ENCODE data around the gene TNS1.

The TNS1 gene

GRCh38 chr2:218015586-218016521 lies 13.1 kb upstream of the TNS1 start:
- peak; percentile 35 for DNase-seq

DNA sequence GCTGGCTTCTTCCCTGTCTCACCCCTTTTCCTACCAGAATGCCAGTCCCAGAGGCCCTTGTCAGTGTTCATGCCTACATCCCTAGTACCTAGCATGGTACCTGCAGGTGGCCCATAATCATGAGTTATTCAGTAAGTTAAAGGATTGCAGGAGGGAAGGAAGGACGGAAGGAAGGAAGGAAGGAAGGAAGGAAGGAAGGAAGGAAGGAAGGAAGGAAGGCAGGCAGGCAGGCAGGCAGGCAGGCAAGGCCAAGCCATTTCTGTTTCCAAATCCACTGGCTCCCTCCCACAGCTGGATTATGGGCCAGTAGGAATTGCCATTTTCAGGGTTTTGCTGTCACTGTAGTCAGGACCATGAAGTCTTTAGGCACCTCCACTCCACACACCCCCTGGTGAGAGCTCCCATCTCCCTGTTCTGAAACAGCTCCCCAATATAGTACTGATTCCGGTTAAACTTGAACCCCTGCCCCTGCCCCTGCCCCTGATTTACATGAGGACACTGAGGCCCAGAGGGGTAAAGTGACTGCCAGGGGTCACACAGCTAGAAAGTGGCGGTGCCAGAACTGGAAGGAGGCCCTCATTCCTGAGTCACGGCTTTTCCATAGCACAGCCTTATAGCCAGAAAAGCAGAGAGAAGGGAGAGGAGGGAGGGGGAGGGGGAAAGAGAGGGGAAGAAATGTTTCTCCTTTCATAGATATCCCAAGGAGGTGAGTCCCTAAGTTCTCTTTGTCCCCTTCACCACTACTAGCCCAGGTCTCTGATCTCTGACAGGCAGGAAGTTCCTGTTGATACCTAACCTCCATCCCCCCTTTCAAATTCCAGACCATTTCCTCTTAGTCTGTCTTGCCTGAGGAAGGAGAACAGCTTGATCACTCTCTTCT lies 12.2 kb upstream of the TNS1 start:
- no peak for DNase-seq

DNA sequence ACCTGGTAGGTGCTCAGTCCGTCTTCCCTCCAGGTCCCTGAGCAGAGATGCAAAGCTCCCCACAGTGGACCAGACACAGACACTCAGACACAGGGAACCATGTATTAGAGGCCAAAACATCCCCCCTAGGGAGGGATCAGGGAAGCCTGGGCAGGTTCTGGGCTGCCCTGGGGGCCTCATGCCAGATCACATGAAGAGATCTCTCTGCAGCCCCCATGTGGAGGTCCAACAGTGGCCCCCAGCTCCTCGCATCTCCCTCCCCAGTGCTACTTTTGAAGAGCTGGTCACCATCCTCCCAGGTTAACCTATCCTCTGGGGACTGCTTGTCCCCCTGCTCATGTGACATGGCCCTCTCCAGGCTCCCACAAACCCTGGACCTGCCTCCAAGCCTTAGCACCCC lies 10.5 kb upstream of the TNS1 start:
- DNase-seq, result no peak

GRCh38 chr2:218012284-218012683 lies 9.5 kb upstream of the TNS1 start:
- no peak for DNase-seq

DNA sequence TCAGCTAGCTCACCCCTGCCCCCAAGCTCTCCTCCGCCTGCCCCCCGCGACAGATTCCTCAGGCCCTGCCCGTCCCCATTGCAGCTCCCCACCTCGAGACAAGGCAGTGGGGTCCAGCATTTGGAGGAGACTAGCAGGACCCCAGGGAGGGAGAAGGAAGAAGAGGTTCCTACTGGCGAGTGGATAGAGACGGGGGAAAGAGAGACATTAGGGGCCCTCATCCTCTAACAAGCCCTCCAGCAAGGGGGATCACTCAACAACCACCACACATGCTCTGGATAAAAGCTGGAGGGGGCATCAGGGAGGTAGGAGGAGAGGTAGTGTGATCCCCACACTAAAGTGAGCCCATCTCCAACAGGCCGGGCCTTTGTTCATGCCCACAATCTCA lies 8.9 kb upstream of the TNS1 start:
- DNase-seq, result no peak

DNA sequence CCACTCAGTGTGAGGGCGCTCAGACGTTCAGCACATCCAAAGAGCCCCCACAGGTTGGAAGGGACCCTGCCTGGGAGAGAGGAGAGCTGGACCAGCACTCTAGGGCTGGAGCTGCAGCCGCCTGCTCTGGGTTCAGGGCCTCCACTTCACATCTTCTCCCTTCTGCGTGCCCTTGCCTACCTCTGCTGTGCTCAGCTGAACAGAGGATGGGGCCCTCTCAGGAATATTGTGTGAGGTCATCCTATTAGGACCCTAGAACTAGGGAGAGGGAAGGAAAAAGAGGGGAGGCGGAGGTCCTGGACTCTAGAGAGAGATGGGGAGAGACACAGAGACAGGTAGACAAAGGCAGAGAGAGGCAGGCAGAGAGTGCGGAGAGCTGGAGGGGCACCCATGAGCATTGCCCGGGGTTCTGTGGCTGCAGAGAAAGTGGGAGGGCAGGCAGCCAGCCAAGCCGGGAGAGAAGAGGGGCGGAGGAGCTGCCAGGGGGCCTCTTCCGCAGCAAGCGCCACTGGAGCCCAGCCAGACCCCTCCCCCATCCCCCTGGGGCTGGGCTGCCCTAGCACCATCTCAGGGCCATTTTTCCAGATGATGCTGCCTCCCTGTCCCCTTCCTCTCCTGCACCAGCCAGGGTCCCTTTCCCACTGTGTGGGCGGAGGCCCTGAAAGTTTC lies 8.3 kb upstream of the TNS1 start:
- DNase-seq, result no peak

DNA sequence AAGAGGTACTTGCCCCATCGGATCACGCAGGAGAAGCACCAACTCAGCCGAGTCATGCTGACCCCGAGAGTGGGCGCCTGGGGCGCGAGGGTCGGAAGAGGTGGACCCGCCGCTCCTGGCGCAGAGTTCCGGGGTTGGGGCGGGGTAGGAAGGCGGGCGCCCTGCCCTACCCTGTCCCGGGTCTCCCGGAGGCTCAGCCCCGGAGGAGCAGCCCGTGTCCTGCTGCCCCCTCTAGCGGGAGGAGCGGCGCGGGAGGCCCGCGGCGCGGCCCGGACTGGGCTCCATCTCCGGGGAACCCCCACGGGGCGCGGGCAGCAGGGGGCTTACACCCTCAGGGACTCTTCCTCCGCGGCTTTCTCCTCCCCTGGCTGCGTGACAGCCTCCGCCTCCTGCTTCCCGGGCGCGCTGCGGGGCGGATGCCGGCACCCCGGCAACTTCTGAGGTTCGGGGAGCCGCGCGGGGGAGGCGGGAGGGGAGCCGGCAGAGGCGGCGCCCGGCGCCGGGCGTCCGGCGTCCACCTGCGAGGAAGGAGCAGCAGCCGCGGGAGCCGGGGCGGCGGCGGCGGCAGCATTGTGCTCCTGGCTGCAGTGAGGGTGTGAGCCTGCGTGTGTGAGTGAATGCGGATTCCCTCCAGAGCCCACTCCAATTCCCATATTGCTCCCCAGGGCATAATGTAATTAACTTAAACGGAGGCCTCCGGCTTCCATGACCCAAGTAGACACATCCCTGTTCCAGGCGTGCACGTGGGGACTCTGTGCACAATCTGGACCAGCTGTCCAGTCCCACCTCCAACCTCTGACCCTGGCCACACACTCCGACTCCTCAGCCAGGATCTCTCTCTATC lies 7.6 kb upstream of the TNS1 start:
- no peak for DNase-seq

- DNase-seq, result no peak
Measured at GRCh38 chr2:218009765-218010139, 7.0 kb upstream of the TNS1 start.

DNA sequence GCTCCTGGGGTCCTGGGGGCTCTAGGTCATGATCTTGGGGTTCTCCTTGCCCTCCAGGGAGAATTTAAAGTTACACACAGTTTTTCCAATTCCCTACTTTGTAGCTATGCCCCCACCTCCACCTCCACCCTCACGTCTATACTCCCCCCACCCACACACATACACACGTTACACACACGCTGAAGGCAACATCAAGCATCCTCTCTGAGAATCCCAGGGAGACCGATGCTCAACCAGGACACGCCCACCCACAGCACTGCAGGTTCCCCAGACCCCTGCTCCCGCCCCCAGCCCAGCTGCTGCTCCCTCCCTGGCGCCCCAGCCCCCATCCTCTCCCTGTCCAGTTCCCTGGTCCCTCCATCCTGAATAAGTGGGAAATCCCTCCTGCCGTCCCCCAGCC lies 6.4 kb upstream of the TNS1 start:
- no peak for DNase-seq

- no peak for DNase-seq
Measured at GRCh38 chr2:218008060-218009040, 5.6 kb upstream of the TNS1 start.

DNA sequence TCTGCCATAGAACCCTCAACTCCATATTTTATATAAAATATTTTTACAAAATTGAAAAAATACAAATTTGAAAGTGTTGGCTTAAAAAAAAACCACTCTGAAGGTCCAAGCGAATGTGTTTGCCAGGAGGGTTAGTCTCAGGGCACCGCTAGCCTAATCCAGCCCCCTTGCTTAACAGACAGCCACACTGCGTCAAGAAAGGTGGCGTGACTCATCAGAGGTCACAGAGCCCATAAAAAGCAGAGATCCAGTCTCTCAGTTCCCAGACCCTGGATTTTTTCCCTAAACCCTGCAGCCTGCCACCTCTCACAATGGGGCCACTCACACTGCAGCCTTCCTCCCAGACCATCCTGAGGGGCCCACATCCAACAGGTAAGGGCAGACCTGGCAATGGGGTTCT lies 3.9 kb upstream of the TNS1 start:
- DNase-seq, result no peak

- no peak for DNase-seq
Measured at GRCh38 chr2:218005486-218005885, 2.7 kb upstream of the TNS1 start.

DNA sequence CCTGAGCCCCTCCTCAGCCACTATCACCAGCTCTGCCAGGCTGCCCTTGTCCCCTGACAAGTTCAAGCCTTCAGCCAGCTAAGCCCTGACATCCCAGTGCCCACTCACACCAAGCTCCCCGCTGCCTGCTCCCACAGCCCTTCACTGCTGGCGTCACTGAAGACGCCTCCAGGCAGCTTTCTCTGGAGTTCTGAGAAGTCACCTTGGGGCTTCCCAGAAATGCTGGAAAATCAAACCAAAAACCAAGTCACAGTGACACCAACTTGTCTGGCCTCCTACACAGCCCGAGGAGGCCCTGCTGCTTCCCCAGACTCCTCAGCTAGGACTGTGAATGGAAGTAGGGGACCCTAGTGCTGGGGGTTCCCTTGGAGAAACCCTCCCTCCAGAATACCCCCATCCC lies 2.2 kb upstream of the TNS1 start:
- DNase-seq, result no peak

- DNase-seq, result no peak
Measured at GRCh38 chr2:218003981-218004419, 1.2 kb upstream of the TNS1 start.

DNA sequence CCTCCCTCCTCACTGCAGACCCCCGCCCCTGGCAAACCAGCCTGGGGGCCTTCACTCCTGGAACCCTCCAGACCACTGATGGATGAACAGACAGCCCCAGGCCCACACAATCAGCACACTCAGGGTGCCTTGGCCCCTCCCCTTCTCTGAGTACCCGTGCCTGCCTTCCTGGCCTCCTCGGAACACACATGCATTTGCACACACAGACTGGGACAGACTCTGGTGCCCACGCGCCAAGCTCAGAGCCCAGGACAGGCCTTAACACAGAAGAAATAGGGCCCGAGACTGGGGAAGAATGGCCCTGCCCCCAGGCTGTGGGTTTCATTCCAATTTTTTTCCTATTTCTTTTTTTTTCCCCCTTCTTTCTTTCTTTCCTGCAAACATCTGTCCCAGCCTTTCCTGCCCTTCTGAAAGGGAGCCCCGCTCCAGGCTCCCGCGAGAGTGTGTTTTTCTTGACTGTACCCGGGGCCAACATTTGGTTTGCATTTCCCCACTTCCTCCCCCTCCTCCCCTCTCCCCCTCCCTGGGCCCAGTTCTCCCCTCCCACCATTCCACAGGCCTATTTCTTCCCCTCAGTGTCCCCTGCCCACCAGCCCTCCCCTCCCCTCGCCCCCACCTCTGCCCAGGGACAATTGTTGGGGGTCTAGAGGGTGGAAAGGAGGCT lies 618 bp upstream of the TNS1 start:
- no peak for DNase-seq

DNA sequence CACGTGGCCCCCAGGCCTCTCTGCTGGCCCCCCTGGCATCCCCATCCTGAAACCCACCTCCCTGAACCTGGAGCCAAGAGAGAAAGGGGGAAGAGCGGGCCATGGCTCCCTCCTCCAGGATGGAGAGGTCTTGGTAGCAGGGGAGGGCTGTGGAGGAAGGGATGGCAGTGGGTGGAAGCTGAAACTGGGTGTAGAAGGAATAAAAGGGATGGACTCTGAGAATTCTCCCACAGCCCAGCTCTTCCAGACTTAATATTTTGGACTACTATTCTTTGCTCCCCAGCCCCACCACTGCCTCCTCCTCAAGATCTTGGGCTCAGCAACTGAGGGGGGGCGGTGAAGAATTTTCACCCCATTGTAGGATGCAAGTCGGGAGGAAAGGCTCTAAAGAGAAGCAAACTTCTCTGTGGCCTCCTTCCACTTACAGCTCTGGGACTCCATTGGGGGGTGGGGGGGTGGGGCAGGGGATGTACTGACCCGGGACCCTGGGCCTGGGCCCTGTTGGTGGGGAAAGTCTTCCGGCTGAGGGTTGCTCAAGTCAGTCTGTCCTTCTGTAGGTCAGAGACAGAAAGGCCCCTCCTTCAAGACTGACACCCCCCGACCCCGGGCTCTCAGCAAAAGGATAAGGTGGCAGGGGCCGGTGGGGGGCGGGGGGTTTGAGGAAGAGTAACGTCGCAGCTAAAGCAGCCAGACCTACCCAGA lies 501 bp downstream of the TNS1 start:
- DNase-seq, result no peak

GRCh38 chr2:218001629-218002028 lies 1.2 kb downstream of the TNS1 start:
- DNase-seq, result no peak

GRCh38 chr2:218000136-218000535 lies 2.7 kb downstream of the TNS1 start:
- DNase-seq, result no peak

DNA sequence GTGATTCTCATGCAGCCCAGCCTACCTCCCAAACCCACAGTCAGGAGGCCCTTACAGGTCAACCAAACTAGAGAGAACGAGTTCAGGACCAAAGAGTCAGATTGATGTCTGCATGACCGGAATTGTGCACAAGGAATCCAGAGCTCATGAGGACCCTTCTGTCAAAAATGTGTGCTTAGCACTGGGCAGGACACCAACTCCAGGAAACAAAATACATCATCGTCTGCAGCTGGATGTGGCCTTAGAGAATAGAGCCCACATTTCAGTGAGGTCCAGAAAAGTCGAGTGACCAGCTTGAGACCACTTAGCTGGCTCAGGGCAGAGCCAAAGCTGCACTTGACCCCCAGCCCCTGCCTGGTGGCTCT lies 3.2 kb downstream of the TNS1 start:
- DNase-seq, result no peak
